ENCODE results near the gene PPIG. TPM values are rescaled to one million over a fixed set of nuclear protein-coding genes. Genes with fewer than 3 reads are reported as not detected.

The PPIG gene
- total and polyA plus RNA-seq, 2 of the 4 experiments (the other 2 are of a cell fraction): 10.4 to 16.7 TPM

DNA sequence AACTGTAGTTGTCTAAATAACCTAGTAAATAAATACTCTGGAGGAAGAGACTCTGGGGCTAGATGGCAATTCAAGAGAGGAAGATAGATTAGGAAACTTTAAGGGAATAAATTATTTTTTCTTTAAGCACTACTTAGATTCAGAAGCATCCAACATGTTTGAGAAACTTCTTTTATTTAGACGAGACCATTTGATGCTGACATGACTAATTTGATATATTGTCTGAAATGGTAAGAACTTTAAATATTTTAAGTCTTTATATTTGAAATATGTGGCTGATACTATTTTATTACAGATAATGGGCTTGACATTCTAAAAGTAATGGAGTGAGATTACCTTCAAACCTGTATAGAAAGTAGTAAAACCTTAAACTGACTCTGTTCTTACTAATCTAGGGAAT, 36.4 kb downstream of the PPIG start:
- no peak for TF ChIP-seq POLR2A (IDR thresholded peaks at IDR 0.05; ENCODE audit: low read depth, low read length)
- no peak for TF ChIP-seq MAZ (IDR thresholded peaks at IDR 0.05; ENCODE audit: borderline replicate concordance, low read depth, low read length)
- TF ChIP-seq, protein P1, sequence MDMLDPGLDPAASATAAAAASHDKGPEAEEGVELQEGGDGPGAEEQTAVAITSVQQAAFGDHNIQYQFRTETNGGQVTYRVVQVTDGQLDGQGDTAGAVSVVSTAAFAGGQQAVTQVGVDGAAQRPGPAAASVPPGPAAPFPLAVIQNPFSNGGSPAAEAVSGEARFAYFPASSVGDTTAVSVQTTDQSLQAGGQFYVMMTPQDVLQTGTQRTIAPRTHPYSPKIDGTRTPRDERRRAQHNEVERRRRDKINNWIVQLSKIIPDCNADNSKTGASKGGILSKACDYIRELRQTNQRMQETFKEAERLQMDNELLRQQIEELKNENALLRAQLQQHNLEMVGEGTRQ (IDR thresholded peaks at IDR 0.05; ENCODE audit: low read depth, low read length): no peak
- no peak for TF ChIP-seq BHLHE40 (IDR thresholded peaks at IDR 0.05; ENCODE audit: low read depth, low read length)
- TF ChIP-seq, protein P2, sequence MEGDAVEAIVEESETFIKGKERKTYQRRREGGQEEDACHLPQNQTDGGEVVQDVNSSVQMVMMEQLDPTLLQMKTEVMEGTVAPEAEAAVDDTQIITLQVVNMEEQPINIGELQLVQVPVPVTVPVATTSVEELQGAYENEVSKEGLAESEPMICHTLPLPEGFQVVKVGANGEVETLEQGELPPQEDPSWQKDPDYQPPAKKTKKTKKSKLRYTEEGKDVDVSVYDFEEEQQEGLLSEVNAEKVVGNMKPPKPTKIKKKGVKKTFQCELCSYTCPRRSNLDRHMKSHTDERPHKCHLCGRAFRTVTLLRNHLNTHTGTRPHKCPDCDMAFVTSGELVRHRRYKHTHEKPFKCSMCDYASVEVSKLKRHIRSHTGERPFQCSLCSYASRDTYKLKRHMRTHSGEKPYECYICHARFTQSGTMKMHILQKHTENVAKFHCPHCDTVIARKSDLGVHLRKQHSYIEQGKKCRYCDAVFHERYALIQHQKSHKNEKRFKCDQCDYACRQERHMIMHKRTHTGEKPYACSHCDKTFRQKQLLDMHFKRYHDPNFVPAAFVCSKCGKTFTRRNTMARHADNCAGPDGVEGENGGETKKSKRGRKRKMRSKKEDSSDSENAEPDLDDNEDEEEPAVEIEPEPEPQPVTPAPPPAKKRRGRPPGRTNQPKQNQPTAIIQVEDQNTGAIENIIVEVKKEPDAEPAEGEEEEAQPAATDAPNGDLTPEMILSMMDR (conservative IDR thresholded peaks at IDR 0.05; ENCODE audit: low read depth, low read length): no peak
- no peak for TF ChIP-seq RFX5 (IDR thresholded peaks at IDR 0.05; ENCODE audit: low read depth, low read length)
- TF ChIP-seq MAFK (IDR thresholded peaks at IDR 0.05; ENCODE audit: low read depth, low read length): peak; percentile 61; the same call in 1 of the 2 replicates
- no peak overlapping the region for H3K4ac ChIP-seq (ENCODE audit: low read depth, low read length)
- no peak for ATAC-seq (ENCODE audit: low read depth)
- WGBS, 2 experiments (ENCODE audit: extremely low coverage in 2 of 2, insufficient read length in 1 of 2): no CpG with 5 or more reads among the region's 1 CpG
- peaks cover 11% of the 10 kb centered on the region for H3K36me3 ChIP-seq (ENCODE audit: control insufficient read depth, insufficient read depth, low read length)
- no peak overlapping the region for H3K14ac ChIP-seq (replicated peaks; ENCODE audit: low read depth, low read length)
- no peaks in the 10 kb centered on the region; the same call in 1 of the 2 replicates for H4K20me1 ChIP-seq (ENCODE audit: insufficient read depth, low read length)
- H3K27ac ChIP-seq (ENCODE audit: insufficient read depth, low read length): no peak overlapping the region
- H2AK9ac ChIP-seq (replicated peaks; ENCODE audit: low read depth, low read length, poor library complexity): no peak overlapping the region
- dilution Hi-C loops (cut with HindIII; ENCODE audit: low sequenced_read_pairs, unreplicated experiment) (no loop called here), in situ Hi-C loops (cut with MboI; ENCODE audit: low sequenced_read_pairs) (no loop called here), intact Hi-C loops (cut with micrococcal nuclease) (loop anchor here (5.0 kb wide), 1 partner anchor 33 kb away; no protein-coding TSS in a partner anchor)
- no peak for DNase-seq
- CTCF ChIA-PET: no interaction called here
- no peak overlapping the region for H3K56ac ChIP-seq (ENCODE audit: extremely low read depth, insufficient read depth, low read length)
- 0 out of 2 replicates have a peak, but pooled peaks cover 2% of the 10 kb centered on the region for H3K9me3 ChIP-seq (ENCODE audit: control insufficient read depth, insufficient read depth, low read length)
- no TSS peak for BruUV-seq (replicated peaks)
- no peak overlapping the region for H4K91ac ChIP-seq (ENCODE audit: insufficient read depth, low read depth, low read length)
- H4K8ac ChIP-seq (ENCODE audit: low read depth in 2 of 2, low read length in 2 of 2): no peak overlapping the region
- H3K9me1 ChIP-seq (ENCODE audit: insufficient read depth, low read length): no peaks in the 10 kb centered on the region
- H2AFZ ChIP-seq (replicated peaks; ENCODE audit: low read length, poor library complexity): no peak overlapping the region
- H3K4me2 ChIP-seq (ENCODE audit: low read depth, low read length): no peak overlapping the region
- H3K4me3 ChIP-seq (ENCODE audit: insufficient read depth, low read depth, low read length): no peak overlapping the region
- no peak overlapping the region for H2BK20ac ChIP-seq (ENCODE audit: low read depth, low read length)
- no peak overlapping the region for H2BK5ac ChIP-seq (ENCODE audit: low read depth, low read length, poor library complexity, severe bottlenecking)
- no peak overlapping the region for H2BK15ac ChIP-seq (ENCODE audit: low read depth, low read length)
- H3K79me1 ChIP-seq (ENCODE audit: low read depth in 1 of 2, low read length in 2 of 2): peaks cover 9 to 15% of the 10 kb centered on the region in 2 experiments
- no peaks in the 10 kb centered on the region for H3K27me3 ChIP-seq (ENCODE audit: control insufficient read depth, insufficient read depth, low read length)
- no peak overlapping the region for H3K9ac ChIP-seq (ENCODE audit: low read depth, low read length)
- H3K18ac ChIP-seq (ENCODE audit: low read depth, low read length): no peak overlapping the region
- no peak overlapping the region for H4K5ac ChIP-seq (ENCODE audit: low read depth, low read length)
- POLR2A ChIA-PET (ENCODE audit: unreplicated experiment): no interaction called here
- H3K4me1 ChIP-seq (ENCODE audit: control insufficient read depth, insufficient read depth, low read length): no peaks in the 10 kb centered on the region
- no peak overlapping the region for H3K23ac ChIP-seq (ENCODE audit: low read depth, low read length)
- H2BK120ac ChIP-seq (ENCODE audit: low read depth, low read length): no peak overlapping the region
- no peak overlapping the region for H2AK5ac ChIP-seq (ENCODE audit: low read depth, low read length)
